Ishikawa (cell line): ENCODE measurements around the gene NHLRC1.

Source experiments
- CEBPB ChIP-seq: IDR thresholded peaks from 2 replicates; pipeline ENCODE4 v1.6.1; 2012
- CREB1 ChIP-seq: IDR thresholded peaks from 2 replicates; pipeline ENCODE4 v1.6.1; 2012; ENCODE audit warnings: low read depth
- EGR1 ChIP-seq: IDR thresholded peaks from 2 replicates; pipeline ENCODE4 v1.6.1; 2012
- EP300 ChIP-seq: IDR thresholded peaks from 2 replicates; pipeline ENCODE4 v1.6.1; 2012; ENCODE audit warnings: borderline replicate concordance
- FOXM1 ChIP-seq: IDR thresholded peaks from 2 replicates; pipeline ENCODE4 v1.6.1; 2012; ENCODE audit warnings: low read depth, borderline replicate concordance
- MAX ChIP-seq: IDR thresholded peaks from 2 replicates; pipeline ENCODE4 v1.6.1; 2012
- NFIC ChIP-seq: IDR thresholded peaks from 2 replicates; pipeline ENCODE4 v1.6.1; 2012
- RAD21 ChIP-seq: IDR thresholded peaks from 2 replicates; pipeline ENCODE4 v1.6.1; 2012; ENCODE audit warnings: low read depth
- REST ChIP-seq: IDR thresholded peaks from 2 replicates; pipeline ENCODE4 v1.6.1; 2012; ENCODE audit warnings: low read depth, mild to moderate bottlenecking
- TAF1 ChIP-seq: IDR thresholded peaks from 2 replicates; pipeline ENCODE4 v1.6.1; 2012; ENCODE audit warnings: low read depth, mild to moderate bottlenecking
- TCF12 ChIP-seq: IDR thresholded peaks from 2 replicates; pipeline ENCODE4 v1.6.1; 2012; ENCODE audit warnings: low read depth
- TEAD4 ChIP-seq: IDR thresholded peaks from 2 replicates; pipeline ENCODE4 v1.6.1; 2012
- USF1 ChIP-seq: IDR thresholded peaks from 2 replicates; pipeline ENCODE4 v1.6.1; 2012
- YY1 ChIP-seq: IDR thresholded peaks from 2 replicates; pipeline ENCODE4 v1.6.1; 2012; ENCODE audit warnings: low read depth
- ZBTB7A ChIP-seq: IDR thresholded peaks from 2 replicates; pipeline ENCODE4 v1.6.1; 2012; ENCODE audit warnings: low read depth

Gene NHLRC1

GRCh38 chr6:18138906-18139305, 16.4 kb upstream of the NHLRC1 start:
- TF ChIP-seq EP300 (no peak), ZBTB7A (no peak), MAX (no peak), YY1 (no peak), TCF12 (no peak), NFIC (no peak), REST (no peak), TAF1 (no peak), RAD21 (no peak), CEBPB (no peak), CREB1 (no peak), TEAD4 (no peak), USF1 (no peak), FOXM1 (no peak), EGR1 (no peak)

GRCh38 chr6:18136260-18136659, 13.8 kb upstream of the NHLRC1 start:
- TF ChIP-seq TCF12 (no peak), REST (no peak), MAX (no peak), CEBPB (no peak), YY1 (no peak), EGR1 (no peak), FOXM1 (no peak), USF1 (no peak), TAF1 (no peak), RAD21 (no peak), EP300 (no peak), TEAD4 (no peak), ZBTB7A (no peak), NFIC (no peak), CREB1 (no peak)

GRCh38 chr6:18135171-18135570, 12.7 kb upstream of the NHLRC1 start:
- TF ChIP-seq REST = no peak
- no peak for TF ChIP-seq TCF12
- TF ChIP-seq USF1 = no peak
- TF ChIP-seq NFIC = no peak
- TF ChIP-seq TEAD4 = no peak
- TF ChIP-seq YY1 = no peak
- TF ChIP-seq ZBTB7A = no peak

- TF ChIP-seq CREB1 = no peak
- no peak for TF ChIP-seq TAF1
- TF ChIP-seq ZBTB7A = no peak
- no peak for TF ChIP-seq FOXM1
- TF ChIP-seq YY1 = no peak
- no peak for TF ChIP-seq USF1
These were observed 9.9 kb upstream of the NHLRC1 start for GRCh38 chr6:18132346-18132745.
